Left lobe of liver (tissue), 2 donors: Measurements from ENCODE around the gene MAU2. TPM values are rescaled to one million over a fixed set of nuclear protein-coding genes. Genes with fewer than 3 reads are reported as not detected.

Source experiments
- ATAC-seq: fragments of 200-7000 bp; cut with Tn5 transposase; one replicate; pipeline ENCODE4 v1.9.1; 2020; ENCODE audit warnings: mild to moderate bottlenecking, moderate library complexity
- DNase-seq: peaks from one replicate; pipeline ENCODE4 v3.0.0-alpha.2; 2020; ENCODE audit warnings: low spot score
- total RNA-seq: library from RNA; stranded (reverse); gene quantifications from one replicate; pipeline ENCODE4 v1.2.1, GENCODE V29; 2021
- donor health status: DM: no; HTN: no; CAD: no; lungs with moderate emphysema.
- donor health status: DM: no; HTN: yes; CAD: no.

Gene MAU2
- total RNA-seq = 24.7 TPM

DNA sequence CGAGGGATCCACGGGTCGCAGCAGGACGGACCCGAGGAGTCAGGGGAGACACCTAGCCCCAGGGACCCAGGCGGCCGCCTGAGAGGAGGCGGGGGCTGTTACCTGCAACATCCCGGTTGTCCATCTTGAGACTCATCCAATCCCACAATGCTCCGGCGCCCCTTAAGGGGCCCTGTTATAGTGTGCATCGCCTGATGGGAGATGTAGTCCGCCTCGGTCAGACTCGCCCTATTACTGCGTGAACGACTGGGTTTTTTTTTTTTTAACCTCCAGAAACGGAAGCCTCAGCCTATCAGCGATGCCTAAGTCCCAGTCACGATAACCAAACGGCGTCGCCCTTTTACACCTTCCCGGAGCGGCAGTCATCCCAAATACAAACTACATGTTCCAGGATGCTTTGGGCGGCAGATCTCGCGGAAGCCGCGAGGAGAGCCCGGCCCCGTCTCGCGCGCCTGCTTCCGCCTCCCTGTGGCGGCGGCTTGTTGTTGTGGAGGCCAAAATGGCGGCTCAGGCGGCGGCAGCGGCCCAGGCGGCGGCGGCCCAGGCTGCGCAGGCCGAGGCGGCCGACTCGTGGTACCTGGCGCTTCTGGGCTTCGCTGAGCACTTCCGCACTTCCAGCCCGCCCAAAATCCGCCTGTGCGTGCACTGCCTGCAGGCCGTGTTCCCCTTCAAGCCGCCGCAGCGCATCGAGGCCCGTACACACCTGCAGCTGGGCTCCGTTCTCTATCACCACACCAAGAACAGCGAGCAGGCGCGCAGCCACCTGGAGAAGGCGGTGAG, at the start of gene MAU2, which contains the start of gene SUGP1:
MAU2 (plus strand) TSS at position 469 of the 780 bp plus-strand sequence; CDS start at position 500, 31 bp downstream.
SUGP1 (minus strand) TSS at position 149 of the 780 bp plus-strand sequence; CDS start at position 136, 13 bp downstream.
- ATAC-seq = peak; percentile 97
- DNase-seq = peak; percentile 88

- DNase-seq (no peak), ATAC-seq (peak; percentile 9)
Measured at GRCh38 chr19:19271828-19272599, 48.6 kb upstream of the MAU2 start.

- DNase-seq (no peak), ATAC-seq (no peak)
Measured at GRCh38 chr19:19274146-19274545, 46.5 kb upstream of the MAU2 start.

DNA sequence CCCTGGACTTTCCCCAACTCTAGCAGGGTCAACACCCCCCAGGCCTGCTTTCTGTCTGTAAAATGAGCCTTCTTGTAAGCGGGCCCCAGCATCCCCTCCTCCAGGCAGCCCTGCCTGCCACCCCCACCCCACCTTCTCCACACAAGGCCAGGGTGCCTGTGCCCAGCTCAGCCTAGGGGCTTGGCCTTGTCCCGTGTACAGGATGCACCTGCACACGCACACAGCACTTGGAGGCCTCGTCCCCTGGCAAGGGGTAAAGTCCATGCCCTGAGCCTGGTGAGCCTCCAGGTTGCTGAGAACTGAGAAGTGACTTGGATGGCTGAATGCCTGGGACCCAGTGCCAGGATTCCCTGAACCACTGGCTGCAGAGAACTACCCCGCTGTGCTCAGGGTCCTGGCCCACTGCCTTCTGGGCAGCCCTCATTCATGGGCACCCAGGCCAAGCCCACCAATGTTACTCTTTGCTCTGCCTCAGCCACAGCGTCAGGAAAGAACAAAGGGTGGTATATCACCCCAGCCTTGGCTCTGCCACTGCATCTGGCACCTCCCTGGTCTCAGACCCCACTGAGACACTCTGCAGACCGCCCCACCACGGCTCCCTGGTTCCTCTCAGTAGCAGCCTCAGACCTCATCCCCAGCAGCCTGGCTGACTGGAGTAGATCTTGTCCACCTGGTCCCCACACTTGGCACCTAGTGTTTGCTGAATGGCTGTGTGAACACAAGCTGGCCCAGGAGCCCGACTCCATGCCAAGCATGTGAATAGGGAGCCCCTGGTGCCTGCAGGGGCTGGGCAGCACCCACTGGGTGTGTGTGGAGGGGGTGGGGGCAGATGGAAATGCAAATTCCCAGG, 45.7 kb upstream of the MAU2 start:
- ATAC-seq (peak; percentile 75), DNase-seq (peak; percentile 93)

DNA sequence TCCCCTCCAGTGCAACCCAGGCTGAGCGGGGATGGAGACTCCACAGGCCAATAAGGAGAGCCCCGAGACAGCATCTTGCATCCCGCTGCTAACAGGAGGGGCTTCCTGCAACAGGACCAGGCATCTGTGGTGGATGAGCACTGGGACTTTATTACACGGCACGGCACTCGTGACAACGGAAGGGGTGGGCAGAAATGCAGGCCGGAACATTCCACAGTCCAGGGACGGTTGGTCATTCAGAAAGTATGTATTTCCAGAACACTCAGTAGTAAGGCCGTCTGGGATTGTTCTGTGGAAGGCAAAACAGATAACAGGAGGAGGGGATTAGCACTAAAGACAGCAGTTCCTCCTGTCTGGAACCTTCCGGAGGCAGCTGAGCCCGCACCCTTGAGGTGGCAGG, 44.2 kb upstream of the MAU2 start:
- DNase-seq = no peak

GRCh38 chr19:19276851-19277250, 43.8 kb upstream of the MAU2 start:
- DNase-seq (no peak), ATAC-seq (no peak)

More for the DNA sequence above, 44.2 kb upstream of the MAU2 start:
- ATAC-seq = no peak

DNA sequence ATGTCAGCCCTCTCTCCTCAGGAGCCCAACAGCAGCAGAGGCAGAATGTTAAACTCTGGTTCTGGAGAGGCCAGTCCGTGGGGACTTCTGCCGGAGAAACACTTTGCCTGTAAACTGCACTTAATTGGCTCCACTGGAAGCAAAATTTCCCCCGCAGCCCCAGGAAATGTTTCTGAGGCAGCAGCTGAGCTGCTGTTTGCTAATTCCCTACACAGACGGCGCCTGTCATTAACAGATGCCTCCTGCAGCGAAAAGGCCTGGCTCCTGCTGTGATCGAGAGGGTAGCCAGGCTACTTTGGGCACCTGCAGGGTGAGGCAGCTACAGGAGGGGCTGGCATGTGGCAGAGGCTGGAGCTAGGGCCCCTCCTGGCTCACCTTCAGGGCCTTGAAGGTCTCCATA, 42.3 kb upstream of the MAU2 start:
- DNase-seq = no peak
- no peak for ATAC-seq

DNA sequence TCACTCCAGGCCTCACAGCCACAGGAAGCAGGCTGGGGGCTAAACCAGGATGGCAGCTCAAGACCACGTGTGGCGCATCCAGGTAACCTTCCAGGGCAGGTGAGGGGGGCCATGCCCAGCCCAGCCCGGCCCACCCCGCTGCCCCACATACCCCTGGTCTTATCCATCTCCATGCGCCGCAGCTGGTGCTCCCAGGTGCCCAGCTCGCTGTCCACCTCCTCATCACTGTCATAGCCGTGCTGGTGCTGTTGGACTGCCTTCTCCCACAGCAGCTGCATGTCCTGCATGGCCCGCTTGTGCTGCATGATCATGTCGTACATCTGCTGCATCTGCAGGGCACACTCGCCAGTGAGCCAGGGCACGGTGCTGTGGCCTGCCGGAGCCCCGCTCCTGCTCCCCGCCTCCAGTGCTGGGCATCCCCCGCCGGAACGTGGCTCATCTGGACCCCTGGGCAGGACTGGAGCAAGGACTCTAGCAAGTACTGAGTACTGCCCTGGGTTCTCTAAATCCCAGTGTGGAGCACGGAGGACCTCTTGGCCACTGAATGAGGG, 41.5 kb upstream of the MAU2 start:
- no peak for DNase-seq
- no peak for ATAC-seq

DNA sequence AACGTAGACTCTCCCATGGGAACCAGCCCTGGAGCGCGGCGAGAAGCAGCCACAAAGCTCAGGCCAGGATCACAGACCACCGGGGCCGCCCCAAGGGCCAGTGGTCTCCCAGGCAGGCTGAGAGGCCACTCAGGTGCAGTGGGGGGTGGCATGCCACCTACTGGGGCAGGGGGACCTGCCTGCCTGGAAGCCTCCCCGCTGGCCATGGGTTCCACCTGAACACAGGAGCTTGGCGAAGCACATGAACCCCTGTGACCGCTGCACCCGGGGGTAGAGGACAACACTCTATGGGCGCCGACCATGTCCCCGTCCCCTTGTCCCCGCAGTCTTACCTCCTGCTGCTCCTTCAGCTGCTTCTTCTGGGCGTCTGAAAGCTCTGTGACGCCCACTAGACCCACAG, 40.8 kb upstream of the MAU2 start:
- DNase-seq = no peak
- no peak for ATAC-seq

- DNase-seq (no peak), ATAC-seq (peak; percentile 26)
Measured at GRCh38 chr19:19280561-19280960, 40.1 kb upstream of the MAU2 start.

DNA sequence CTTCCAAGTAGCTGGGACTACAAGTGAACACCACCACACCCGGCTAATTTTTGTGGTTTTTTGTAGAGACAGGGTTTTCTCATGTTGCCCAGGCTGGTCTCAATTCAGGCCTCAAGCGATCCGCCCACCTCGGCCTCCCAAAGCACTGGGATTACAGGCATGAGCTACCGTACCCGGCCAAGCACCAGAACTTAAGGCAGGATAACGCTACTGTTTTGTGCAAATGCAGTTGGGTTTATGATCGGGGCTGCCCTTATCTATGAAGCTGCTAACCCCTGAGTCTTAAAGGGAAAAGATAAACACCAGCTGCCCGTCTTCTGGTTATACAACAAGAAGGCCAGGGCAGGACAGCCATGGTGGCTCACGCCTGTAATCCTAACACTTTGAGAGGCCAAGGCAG, 34.9 kb upstream of the MAU2 start:
- ATAC-seq (no peak), DNase-seq (no peak)

DNA sequence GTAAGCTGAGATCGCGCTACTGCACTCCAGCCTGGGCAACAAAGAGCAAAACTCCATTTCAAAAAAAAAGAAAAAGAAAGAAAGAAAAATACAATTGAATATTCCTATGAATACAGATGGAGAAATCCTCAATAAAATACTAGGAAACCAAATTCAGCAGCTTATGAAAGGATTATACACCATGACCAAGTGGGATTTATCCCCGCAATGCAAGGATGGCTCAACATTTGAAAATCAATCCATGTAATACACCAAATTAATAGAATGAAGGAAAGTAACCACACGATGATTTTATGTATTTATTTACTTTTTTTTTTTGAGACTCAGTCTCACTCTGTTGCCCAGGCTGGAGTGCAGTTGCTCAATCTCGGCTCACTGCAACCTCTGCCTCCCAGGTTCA, 28.0 kb upstream of the MAU2 start:
- DNase-seq (no peak), ATAC-seq (no peak)

GRCh38 chr19:19294914-19295313, 25.7 kb upstream of the MAU2 start:
- ATAC-seq = peak; percentile 70
- peak; percentile 88 for DNase-seq

DNA sequence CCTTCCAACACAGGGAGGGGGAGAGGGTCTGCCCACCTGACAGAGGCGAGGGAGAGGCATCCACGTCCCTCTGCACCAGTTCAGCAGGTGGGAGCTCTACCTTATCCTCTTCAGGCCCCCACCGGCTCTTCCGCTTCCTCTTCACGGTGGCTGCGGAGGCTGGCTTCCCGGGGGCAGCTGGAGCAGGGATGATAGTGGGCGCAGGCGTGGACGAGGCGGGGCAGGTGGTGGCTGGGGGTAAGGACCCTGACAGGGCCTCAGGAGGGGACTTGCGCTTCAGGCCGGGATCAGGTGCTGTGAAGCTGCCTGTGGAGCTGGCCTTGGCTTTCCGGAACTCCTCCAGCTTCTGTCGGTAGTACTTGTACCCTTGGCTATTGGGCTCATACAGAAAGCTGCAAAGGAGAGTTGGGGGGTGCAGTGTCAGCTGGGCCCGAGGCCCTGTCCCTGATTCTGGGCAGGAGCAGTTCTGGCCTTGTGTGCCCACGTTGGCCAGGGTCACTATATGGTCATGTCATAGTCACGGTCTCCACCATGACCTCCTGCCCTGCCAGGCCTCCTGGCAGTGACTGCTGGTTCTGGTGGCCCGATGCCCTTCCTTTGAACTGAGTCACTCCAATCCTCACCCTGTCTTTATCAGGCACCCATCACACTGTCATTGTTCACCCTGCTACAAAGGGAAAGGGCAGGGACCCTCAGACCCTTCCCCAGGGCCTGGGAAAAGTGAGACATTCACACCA, 23.5 kb upstream of the MAU2 start:
- peak; percentile 78 for ATAC-seq
- DNase-seq = peak; percentile 85

DNA sequence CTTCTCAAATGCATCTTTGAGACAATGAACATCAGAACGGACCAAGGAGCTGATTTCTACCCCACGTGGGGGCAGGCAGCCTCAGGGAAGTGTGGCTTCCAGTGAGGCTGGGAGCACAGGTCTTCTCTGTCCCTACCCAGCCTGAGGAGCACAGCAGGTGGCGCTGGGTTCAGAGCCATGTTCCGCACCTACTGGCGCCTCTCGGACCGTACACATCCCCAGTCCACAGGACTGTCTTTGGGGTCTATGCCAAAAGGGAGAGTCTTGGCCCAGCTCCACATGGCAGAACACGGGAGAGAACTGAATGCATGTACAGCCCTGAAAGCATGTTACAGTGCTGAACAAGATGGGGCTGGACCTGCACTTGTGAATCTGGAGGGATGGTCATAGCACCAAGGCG, 22.9 kb upstream of the MAU2 start:
- DNase-seq (peak; percentile 88), ATAC-seq (peak; percentile 80)

DNA sequence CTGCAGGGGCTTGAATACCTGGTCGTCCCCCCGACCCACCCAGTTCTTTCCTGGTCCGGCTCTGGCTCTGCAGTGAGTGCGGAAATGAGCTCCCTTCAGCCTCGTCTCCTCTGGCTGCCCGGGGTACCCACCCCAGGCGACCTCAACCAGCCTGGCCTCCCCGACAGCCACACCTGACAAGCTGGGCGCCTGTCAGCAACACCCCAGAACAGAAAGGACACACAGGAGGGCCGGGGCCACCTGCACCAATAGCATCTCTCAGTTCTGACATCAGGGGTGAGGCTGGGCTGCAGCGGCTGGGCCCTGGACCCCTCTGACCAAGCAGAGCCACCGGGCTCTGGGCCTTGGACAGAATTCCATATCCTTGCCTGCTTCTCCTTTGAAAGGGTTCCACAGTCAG, 20.0 kb upstream of the MAU2 start:
- no peak for DNase-seq
- no peak for ATAC-seq

- ATAC-seq = no peak
- no peak for DNase-seq
Measured at GRCh38 chr19:19303411-19303810, 17.2 kb upstream of the MAU2 start.

DNA sequence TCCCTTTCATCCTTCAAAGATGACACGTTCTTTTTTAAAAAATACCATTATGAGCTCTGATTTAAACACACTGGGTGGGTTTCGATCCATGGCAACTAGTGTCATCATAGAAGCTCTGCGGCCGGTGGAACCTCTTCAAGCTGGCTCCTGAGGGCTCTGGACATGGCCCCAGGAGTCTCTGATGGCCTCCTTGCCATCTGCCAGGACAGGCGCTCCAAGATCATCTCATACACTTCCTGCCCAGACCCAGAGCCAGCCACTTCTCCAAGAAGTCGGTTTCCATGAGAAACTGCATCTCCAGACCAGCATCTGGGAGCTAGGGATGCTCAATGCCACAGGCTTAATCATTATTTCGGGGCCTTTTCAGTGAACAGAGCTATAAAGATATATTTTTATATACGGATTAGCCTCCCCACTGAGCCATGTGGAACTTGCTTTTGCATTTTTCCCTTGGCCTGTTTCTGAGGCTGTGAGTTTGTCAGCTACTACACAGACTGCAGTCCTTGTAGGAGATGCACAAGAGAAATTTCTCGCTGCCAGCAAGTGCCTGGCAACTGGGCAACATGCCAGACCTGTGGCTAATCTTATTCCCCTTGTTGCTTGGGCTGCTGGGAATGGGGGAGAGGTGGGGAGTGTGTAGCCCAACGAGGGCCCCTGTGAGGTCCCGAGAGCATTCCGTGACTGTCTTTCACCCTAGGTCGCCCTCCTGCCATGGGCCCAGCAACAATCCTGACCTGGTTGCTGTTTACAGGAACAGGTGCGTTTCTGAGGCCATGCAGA, 16.3 kb upstream of the MAU2 start:
- no peak for ATAC-seq
- DNase-seq = no peak

GRCh38 chr19:19305066-19305465, 15.6 kb upstream of the MAU2 start:
- DNase-seq (no peak), ATAC-seq (no peak)
